T-helper 17 cell (primary cell): ENCODE measurements around the gene TRIM69. TPM values are rescaled to one million over a fixed set of nuclear protein-coding genes. Genes with fewer than 3 reads are reported as not detected.

ENCODE experiments used
- ATAC-seq: fragments of 150-1000 bp; cut with Tn5 transposase; 2 replicates; pipeline ENCODE4 v1.10.0; 2021; ENCODE audit warnings: mild to moderate bottlenecking, moderate library complexity
- DNase-seq, 3 donors: peaks; one replicate each; pipeline versions ENCODE4 v3.0.0 to v3.0.0-alpha.2; 2020 to 2021
- H3K9me3 ChIP-seq: one replicate; pipeline ENCODE4 v1.7.0; 2013; ENCODE audit warnings: low read length, mild to moderate bottlenecking; ENCODE audit not compliant: control insufficient read depth, poor library complexity, severe bottlenecking
- H3K27ac Mint-ChIP-seq: one replicate; pipeline ENCODE4 v1.8.0; 2022; ENCODE audit warnings: mild to moderate bottlenecking, moderate library complexity, mixed read lengths
- H3K27me3 Mint-ChIP-seq: one replicate; pipeline ENCODE4 v1.8.0; 2022; ENCODE audit warnings: mixed read lengths
- H3K36me3 Mint-ChIP-seq: one replicate; pipeline ENCODE4 v1.8.0; 2022; ENCODE audit warnings: low read depth, mixed read lengths
- H3K4me1 Mint-ChIP-seq: one replicate; pipeline ENCODE4 v1.8.0; 2022; ENCODE audit warnings: mild to moderate bottlenecking, mixed read lengths
- H3K4me3 Mint-ChIP-seq: one replicate; pipeline ENCODE4 v1.8.0; 2022; ENCODE audit warnings: mild to moderate bottlenecking, moderate library complexity, mixed read lengths
- total RNA-seq, 4 donors: library from RNA in 2 of 4; stranded (reverse) in 2 of 4; gene quantifications; one replicate each; pipeline ENCODE4 v1.2.3 and lab custom pipeline; 2022 to 2026

TRIM69 gene
- total RNA-seq, 2 donors from 2014 or later, result 22.2 to 31.7 TPM

DNA sequence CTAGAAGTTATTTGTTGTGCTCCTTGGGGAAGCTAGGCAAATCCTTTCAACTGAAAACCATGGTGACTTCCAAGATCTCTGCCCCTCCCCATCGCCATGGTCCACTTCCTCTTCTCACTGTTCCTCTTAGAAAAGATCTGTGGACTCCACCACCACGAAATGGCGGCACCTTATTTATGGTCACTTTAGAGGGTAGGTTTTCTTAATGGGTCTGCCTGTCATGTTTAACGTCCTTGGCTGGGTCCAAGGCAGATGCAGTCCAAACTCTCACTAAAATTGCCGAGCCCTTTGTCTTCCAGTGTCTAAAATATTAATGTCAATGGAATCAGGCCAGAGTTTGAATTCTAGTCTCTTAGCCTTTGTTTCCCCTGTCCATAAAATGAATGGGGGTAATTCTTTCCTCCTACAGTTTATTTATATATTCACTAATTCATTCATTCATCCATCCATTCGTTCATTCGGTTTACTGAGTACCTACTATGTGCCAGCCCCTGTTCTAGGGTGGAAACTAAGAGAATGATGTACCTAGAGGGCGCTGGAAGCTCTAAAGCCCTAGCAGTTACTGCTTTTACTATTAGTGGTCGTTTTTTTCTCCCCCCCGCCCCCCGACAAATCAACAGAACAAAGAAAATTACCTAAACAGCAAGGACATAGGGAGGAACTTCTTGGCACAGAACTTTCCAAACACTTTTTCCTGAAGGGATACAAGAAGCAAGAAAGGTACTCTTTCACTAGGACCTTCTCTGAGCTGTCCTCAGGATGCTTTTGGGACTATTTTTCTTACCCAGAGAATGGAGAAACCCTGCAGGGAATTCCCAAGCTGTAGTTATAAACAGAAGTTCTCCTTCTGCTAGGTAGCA is 25.9 kb upstream of the TRIM69 start:
- ATAC-seq (peak; percentile 35), DNase-seq (no peak)
- H3K36me3 Mint-ChIP-seq, result peaks cover 29% of the 10 kb centered on the region
- H3K4me3 Mint-ChIP-seq, result peak overlapping the region; percentile 98
- H3K27ac Mint-ChIP-seq, result peak overlapping the region; percentile 100
- H3K4me1 Mint-ChIP-seq, result peaks cover 42% of the 10 kb centered on the region
- no peaks in the 10 kb centered on the region for H3K9me3 ChIP-seq
- H3K27me3 Mint-ChIP-seq, result no peaks in the 10 kb centered on the region

DNA sequence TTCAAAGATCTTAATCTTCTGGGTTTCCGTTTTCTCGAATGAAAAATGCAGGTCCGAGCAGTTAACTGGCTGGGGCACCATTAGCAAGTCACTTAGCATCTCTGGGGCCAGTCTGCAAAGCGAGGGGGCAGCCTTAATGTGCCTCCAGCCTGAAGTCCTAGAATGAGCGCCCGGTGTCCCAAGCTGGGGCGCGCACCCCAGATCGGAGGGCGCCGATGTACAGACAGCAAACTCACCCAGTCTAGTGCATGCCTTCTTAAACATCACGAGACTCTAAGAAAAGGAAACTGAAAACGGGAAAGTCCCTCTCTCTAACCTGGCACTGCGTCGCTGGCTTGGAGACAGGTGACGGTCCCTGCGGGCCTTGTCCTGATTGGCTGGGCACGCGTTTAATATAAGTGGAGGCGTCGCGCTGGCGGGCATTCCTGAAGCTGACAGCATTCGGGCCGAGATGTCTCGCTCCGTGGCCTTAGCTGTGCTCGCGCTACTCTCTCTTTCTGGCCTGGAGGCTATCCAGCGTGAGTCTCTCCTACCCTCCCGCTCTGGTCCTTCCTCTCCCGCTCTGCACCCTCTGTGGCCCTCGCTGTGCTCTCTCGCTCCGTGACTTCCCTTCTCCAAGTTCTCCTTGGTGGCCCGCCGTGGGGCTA is 25.1 kb upstream of the TRIM69 start, which contains the start of the genes B2M and PATL2:
B2M (plus strand) TSS at position 422 of the 647 bp plus-strand sequence; CDS start at position 452, 30 bp downstream.
PATL2 (minus strand) TSS at position 228 of the 647 bp plus-strand sequence. CDS start 34,833 bp downstream, outside the sequence.
- Mint-ChIP-seq H3K36me3 (peaks cover 31% of the 10 kb centered on the region), H3K27ac (peak within 1 kb of the TSS; percentile 100), H3K4me3 (peak within 1 kb of the TSS; percentile 98), H3K4me1 (peaks cover 50% of the 10 kb centered on the region), H3K27me3 (no peaks in the 10 kb centered on the region)
- H3K9me3 ChIP-seq, result no peaks in the 10 kb centered on the region
- DNase-seq (peak; percentile 82 to 95 (median 92)), ATAC-seq (peak; percentile 82)

DNA sequence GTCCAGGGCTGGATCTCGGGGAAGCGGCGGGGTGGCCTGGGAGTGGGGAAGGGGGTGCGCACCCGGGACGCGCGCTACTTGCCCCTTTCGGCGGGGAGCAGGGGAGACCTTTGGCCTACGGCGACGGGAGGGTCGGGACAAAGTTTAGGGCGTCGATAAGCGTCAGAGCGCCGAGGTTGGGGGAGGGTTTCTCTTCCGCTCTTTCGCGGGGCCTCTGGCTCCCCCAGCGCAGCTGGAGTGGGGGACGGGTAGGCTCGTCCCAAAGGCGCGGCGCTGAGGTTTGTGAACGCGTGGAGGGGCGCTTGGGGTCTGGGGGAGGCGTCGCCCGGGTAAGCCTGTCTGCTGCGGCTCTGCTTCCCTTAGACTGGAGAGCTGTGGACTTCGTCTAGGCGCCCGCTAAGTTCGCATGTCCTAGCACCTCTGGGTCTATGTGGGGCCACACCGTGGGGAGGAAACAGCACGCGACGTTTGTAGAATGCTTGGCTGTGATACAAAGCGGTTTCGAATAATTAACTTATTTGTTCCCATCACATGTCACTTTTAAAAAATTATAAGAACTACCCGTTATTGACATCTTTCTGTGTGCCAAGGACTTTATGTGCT is 24.5 kb upstream of the TRIM69 start:
- peaks cover 32% of the 10 kb centered on the region for H3K36me3 Mint-ChIP-seq
- H3K4me3 Mint-ChIP-seq, result peak overlapping the region; percentile 98
- ATAC-seq (peak; percentile 13), DNase-seq (peak; percentile 43 to 53 (median 49))
- peaks cover 56% of the 10 kb centered on the region for H3K4me1 Mint-ChIP-seq
- H3K27me3 Mint-ChIP-seq, result no peaks in the 10 kb centered on the region
- no peaks in the 10 kb centered on the region for H3K9me3 ChIP-seq
- peak overlapping the region; percentile 100 for H3K27ac Mint-ChIP-seq

DNA sequence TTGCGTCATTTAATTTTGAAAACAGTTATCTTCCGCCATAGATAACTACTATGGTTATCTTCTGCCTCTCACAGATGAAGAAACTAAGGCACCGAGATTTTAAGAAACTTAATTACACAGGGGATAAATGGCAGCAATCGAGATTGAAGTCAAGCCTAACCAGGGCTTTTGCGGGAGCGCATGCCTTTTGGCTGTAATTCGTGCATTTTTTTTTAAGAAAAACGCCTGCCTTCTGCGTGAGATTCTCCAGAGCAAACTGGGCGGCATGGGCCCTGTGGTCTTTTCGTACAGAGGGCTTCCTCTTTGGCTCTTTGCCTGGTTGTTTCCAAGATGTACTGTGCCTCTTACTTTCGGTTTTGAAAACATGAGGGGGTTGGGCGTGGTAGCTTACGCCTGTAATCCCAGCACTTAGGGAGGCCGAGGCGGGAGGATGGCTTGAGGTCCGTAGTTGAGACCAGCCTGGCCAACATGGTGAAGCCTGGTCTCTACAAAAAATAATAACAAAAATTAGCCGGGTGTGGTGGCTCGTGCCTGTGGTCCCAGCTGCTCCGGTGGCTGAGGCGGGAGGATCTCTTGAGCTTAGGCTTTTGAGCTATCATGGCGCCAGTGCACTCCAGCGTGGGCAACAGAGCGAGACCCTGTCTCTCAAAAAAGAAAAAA is 23.9 kb upstream of the TRIM69 start:
- peaks cover 33% of the 10 kb centered on the region for H3K36me3 Mint-ChIP-seq
- peak; percentile 29 for ATAC-seq
- no peaks in the 10 kb centered on the region for H3K9me3 ChIP-seq
- H3K4me1 Mint-ChIP-seq, result peaks cover 61% of the 10 kb centered on the region
- peak overlapping the region; percentile 98 for H3K4me3 Mint-ChIP-seq
- no peaks in the 10 kb centered on the region for H3K27me3 Mint-ChIP-seq
- peak overlapping the region; percentile 100 for H3K27ac Mint-ChIP-seq
- DNase-seq, result peak; percentile 22 to 40 (median 40)

DNA sequence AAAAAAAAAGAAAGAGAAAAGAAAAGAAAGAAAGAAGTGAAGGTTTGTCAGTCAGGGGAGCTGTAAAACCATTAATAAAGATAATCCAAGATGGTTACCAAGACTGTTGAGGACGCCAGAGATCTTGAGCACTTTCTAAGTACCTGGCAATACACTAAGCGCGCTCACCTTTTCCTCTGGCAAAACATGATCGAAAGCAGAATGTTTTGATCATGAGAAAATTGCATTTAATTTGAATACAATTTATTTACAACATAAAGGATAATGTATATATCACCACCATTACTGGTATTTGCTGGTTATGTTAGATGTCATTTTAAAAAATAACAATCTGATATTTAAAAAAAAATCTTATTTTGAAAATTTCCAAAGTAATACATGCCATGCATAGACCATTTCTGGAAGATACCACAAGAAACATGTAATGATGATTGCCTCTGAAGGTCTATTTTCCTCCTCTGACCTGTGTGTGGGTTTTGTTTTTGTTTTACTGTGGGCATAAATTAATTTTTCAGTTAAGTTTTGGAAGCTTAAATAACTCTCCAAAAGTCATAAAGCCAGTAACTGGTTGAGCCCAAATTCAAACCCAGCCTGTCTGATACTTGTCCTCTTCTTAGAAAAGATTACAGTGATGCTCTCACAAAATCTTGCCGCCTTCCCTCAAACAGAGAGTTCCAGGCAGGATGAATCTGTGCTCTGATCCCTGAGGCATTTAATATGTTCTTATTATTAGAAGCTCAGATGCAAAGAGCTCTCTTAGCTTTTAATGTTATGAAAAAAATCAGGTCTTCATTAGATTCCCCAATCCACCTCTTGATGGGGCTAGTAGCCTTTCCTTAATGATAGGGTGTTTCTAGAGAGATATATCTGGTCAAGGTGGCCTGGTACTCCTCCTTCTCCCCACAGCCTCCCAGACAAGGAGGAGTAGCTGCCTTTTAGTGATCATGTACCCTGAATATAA is 23.0 kb upstream of the TRIM69 start:
- Mint-ChIP-seq H3K4me1 (peaks cover 65% of the 10 kb centered on the region), H3K36me3 (peaks cover 35% of the 10 kb centered on the region), H3K27ac (peak overlapping the region; percentile 100), H3K27me3 (no peaks in the 10 kb centered on the region), H3K4me3 (peak overlapping the region; percentile 98)
- DNase-seq (no peak), ATAC-seq (no peak)
- no peaks in the 10 kb centered on the region for H3K9me3 ChIP-seq

DNA sequence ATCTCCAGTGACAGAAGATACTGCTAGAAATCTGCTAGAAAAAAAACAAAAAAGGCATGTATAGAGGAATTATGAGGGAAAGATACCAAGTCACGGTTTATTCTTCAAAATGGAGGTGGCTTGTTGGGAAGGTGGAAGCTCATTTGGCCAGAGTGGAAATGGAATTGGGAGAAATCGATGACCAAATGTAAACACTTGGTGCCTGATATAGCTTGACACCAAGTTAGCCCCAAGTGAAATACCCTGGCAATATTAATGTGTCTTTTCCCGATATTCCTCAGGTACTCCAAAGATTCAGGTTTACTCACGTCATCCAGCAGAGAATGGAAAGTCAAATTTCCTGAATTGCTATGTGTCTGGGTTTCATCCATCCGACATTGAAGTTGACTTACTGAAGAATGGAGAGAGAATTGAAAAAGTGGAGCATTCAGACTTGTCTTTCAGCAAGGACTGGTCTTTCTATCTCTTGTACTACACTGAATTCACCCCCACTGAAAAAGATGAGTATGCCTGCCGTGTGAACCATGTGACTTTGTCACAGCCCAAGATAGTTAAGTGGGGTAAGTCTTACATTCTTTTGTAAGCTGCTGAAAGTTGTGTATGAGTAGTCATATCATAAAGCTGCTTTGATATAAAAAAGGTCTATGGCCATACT is 21.1 kb upstream of the TRIM69 start:
- Mint-ChIP-seq H3K4me1 (peaks cover 77% of the 10 kb centered on the region), H3K27ac (peak overlapping the region; percentile 100), H3K36me3 (peaks cover 35% of the 10 kb centered on the region), H3K27me3 (no peaks in the 10 kb centered on the region), H3K4me3 (peak overlapping the region; percentile 98)
- ATAC-seq (no peak), DNase-seq (no peak)
- no peaks in the 10 kb centered on the region for H3K9me3 ChIP-seq

DNA sequence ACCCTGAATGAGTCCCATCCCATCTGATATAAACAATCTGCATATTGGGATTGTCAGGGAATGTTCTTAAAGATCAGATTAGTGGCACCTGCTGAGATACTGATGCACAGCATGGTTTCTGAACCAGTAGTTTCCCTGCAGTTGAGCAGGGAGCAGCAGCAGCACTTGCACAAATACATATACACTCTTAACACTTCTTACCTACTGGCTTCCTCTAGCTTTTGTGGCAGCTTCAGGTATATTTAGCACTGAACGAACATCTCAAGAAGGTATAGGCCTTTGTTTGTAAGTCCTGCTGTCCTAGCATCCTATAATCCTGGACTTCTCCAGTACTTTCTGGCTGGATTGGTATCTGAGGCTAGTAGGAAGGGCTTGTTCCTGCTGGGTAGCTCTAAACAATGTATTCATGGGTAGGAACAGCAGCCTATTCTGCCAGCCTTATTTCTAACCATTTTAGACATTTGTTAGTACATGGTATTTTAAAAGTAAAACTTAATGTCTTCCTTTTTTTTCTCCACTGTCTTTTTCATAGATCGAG is 20.5 kb upstream of the TRIM69 start:
- H3K4me1 Mint-ChIP-seq, result peaks cover 75% of the 10 kb centered on the region
- ATAC-seq (no peak), DNase-seq (no peak)
- peaks cover 35% of the 10 kb centered on the region for H3K36me3 Mint-ChIP-seq
- H3K4me3 Mint-ChIP-seq, result peak overlapping the region; percentile 98
- no peaks in the 10 kb centered on the region for H3K9me3 ChIP-seq
- H3K27me3 Mint-ChIP-seq, result no peaks in the 10 kb centered on the region
- peak overlapping the region; percentile 100 for H3K27ac Mint-ChIP-seq

DNA sequence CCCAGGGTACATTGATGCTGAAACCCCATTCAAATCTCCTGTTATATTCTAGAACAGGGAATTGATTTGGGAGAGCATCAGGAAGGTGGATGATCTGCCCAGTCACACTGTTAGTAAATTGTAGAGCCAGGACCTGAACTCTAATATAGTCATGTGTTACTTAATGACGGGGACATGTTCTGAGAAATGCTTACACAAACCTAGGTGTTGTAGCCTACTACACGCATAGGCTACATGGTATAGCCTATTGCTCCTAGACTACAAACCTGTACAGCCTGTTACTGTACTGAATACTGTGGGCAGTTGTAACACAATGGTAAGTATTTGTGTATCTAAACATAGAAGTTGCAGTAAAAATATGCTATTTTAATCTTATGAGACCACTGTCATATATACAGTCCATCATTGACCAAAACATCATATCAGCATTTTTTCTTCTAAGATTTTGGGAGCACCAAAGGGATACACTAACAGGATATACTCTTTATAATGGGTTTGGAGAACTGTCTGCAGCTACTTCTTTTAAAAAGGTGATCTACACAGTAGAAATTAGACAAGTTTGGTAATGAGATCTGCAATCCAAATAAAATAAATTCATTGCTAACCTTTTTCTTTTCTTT is 19.2 kb upstream of the TRIM69 start:
- ATAC-seq (no peak), DNase-seq (no peak)
- peaks cover 76% of the 10 kb centered on the region for H3K4me1 Mint-ChIP-seq
- peak overlapping the region; percentile 98 for H3K4me3 Mint-ChIP-seq
- H3K36me3 Mint-ChIP-seq, result peaks cover 29% of the 10 kb centered on the region
- H3K27me3 Mint-ChIP-seq, result no peaks in the 10 kb centered on the region
- H3K27ac Mint-ChIP-seq, result peak overlapping the region; percentile 100
- no peaks in the 10 kb centered on the region for H3K9me3 ChIP-seq

DNA sequence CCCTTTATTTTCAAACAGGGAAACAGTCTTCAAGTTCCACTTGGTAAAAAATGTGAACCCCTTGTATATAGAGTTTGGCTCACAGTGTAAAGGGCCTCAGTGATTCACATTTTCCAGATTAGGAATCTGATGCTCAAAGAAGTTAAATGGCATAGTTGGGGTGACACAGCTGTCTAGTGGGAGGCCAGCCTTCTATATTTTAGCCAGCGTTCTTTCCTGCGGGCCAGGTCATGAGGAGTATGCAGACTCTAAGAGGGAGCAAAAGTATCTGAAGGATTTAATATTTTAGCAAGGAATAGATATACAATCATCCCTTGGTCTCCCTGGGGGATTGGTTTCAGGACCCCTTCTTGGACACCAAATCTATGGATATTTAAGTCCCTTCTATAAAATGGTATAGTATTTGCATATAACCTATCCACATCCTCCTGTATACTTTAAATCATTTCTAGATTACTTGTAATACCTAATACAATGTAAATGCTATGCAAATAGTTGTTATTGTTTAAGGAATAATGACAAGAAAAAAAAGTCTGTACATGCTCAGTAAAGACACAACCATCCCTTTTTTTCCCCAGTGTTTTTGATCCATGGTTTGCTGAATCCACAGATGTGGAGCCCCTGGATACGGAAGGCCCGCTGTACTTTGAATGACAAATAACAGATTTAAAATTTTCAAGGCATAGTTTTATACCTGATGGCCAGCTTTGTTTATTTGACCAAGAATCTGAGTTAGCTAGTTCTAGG is 18.0 kb upstream of the TRIM69 start:
- ATAC-seq (no peak), DNase-seq (no peak)
- peaks cover 20% of the 10 kb centered on the region for H3K36me3 Mint-ChIP-seq
- H3K27me3 Mint-ChIP-seq, result no peaks in the 10 kb centered on the region
- H3K9me3 ChIP-seq, result no peaks in the 10 kb centered on the region
- H3K4me3 Mint-ChIP-seq, result peak overlapping the region; percentile 98
- peak overlapping the region; percentile 100 for H3K27ac Mint-ChIP-seq
- H3K4me1 Mint-ChIP-seq, result peaks cover 67% of the 10 kb centered on the region

DNA sequence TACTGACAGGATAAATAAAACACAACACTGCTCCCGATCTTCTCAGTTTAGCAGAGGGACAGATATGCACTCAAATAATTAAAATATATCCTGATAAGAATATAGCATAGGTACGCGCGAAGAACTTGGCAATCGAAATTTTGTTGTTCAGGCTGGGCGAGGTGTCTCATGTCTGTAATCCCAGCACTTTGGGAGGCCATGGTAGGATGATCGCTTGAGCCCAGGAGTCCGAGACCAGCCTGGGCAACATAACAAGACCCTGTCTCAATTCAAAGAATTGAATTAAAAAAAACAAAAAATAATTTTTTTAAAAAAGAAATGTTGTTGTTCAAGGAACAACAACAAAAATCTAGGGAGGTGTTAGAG is 17.4 kb upstream of the TRIM69 start:
- H3K4me3 Mint-ChIP-seq, result peak overlapping the region; percentile 98
- no peak for DNase-seq

More for the DNA sequence above, 17.4 kb upstream of the TRIM69 start:
- H3K9me3 ChIP-seq, result no peaks in the 10 kb centered on the region
- Mint-ChIP-seq H3K27ac (peak overlapping the region; percentile 100), H3K36me3 (peaks cover 17% of the 10 kb centered on the region), H3K4me1 (peaks cover 67% of the 10 kb centered on the region), H3K27me3 (no peaks in the 10 kb centered on the region)
- ATAC-seq, result no peak
